Activated naive CD4-positive, alpha-beta T cell treated with anti-CD3 and anti-CD28 coated beads, Interleukin-2, amount 50 U/mL, for 72 hours (primary cell): ENCODE results near the gene WNT6. TPM values are rescaled to one million over a fixed set of nuclear protein-coding genes. Genes with fewer than 3 reads are reported as not detected.

Experiments used
- ATAC-seq, 2 donors: fragments of 150-1000 bp; cut with Tn5 transposase; 2 replicates each; pipeline ENCODE4 v1.10.0; 2021; ENCODE audit warnings: mild to moderate bottlenecking in 2 of 2, moderate library complexity in 2 of 2
- DNase-seq, 2 donors: peaks; one replicate each; pipeline ENCODE4 v3.0.0; 2021 to 2022; ENCODE audit warnings: low spot score in 2 of 2
- H3K27ac Mint-ChIP-seq, 2 donors: one replicate each; pipeline ENCODE4 v1.8.0; 2022; ENCODE audit warnings: mild to moderate bottlenecking in 2 of 2, mixed read lengths in 2 of 2
- H3K36me3 Mint-ChIP-seq, 2 donors: one replicate each; pipeline ENCODE4 v1.8.0; 2022; ENCODE audit warnings: mixed read lengths in 2 of 2
- H3K9me3 Mint-ChIP-seq, 2 donors: one replicate each; pipeline ENCODE4 v1.8.0; 2022; ENCODE audit warnings: mixed read lengths in 2 of 2
- total RNA-seq, 2 donors: library from RNA; stranded (reverse); gene quantifications; one replicate each; pipeline ENCODE4 v1.2.3, GENCODE V29; 2022

Gene WNT6
- total RNA-seq, 2 donors from 2014 or later, result not detected

DNA sequence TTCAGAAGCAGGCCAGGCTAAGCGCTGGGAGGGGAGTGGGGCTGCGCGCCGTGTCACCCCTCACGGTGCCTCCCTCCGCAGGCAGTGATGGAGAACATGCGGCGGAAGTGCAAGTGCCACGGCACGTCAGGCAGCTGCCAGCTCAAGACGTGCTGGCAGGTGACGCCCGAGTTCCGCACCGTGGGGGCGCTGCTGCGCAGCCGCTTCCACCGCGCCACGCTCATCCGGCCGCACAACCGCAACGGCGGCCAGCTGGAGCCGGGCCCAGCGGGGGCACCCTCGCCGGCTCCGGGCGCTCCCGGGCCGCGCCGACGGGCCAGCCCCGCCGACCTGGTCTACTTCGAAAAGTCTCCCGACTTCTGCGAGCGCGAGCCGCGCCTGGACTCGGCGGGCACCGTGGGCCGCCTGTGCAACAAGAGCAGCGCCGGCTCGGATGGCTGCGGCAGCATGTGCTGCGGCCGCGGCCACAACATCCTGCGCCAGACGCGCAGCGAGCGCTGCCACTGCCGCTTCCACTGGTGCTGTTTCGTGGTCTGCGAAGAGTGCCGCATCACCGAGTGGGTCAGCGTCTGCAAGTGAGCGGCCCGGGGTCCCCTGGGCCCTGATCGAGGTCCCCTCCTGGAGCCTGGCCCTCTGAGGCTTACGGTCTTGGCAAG is 33.2 kb downstream of the WNT6 start:
- no peaks in the 10 kb centered on the region for H3K36me3 Mint-ChIP-seq
- no peaks in the 10 kb centered on the region for H3K9me3 Mint-ChIP-seq
- peak overlapping the region; percentile 27 to 80 for H3K27ac Mint-ChIP-seq
- DNase-seq, result peak; percentile 77 to 92
- ATAC-seq, result peak; percentile 61 to 68

DNA sequence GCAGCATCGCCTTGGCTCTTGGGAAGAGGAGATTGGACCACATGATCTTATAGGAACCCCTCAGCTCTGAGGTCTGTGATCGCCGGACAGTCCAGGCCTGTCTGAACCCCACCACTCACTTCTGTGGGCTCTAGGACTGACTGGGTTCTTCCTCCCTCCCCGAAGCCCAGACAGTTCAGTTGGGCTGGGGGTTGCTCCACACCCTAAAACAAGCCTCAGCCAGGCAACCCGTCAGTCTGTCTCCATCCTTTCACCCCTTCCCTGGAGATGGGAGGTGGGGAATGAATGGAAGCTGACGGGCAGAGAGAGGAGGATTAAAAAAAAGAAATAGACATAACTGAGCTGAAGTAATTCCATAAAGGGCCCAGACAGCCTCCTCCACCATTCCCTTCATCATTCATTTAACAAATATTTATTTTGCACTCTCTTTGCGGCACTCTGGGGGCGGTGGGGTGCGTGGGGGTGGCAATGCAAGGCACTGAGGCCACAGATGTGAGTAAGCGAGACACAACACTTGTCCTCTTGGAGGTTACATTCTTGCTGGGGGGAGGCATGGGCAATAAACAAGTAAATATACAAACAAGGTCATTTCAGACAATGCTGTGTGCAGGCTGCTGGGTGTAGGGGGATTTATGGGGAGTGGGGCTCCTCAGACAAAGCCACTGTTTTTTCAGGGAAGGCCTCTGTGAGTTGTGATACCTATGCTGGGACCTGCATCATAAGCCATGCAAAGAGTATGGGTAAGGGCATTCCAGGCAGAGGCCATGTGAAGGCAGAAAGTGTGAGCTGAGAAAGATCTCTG is 33.9 kb downstream of the WNT6 start:
- no peak for ATAC-seq
- DNase-seq, result no peak
- H3K27ac Mint-ChIP-seq, result peak overlapping the region; percentile 27 to 80
- H3K36me3 Mint-ChIP-seq, result no peaks in the 10 kb centered on the region
- H3K9me3 Mint-ChIP-seq, result no peaks in the 10 kb centered on the region

DNA sequence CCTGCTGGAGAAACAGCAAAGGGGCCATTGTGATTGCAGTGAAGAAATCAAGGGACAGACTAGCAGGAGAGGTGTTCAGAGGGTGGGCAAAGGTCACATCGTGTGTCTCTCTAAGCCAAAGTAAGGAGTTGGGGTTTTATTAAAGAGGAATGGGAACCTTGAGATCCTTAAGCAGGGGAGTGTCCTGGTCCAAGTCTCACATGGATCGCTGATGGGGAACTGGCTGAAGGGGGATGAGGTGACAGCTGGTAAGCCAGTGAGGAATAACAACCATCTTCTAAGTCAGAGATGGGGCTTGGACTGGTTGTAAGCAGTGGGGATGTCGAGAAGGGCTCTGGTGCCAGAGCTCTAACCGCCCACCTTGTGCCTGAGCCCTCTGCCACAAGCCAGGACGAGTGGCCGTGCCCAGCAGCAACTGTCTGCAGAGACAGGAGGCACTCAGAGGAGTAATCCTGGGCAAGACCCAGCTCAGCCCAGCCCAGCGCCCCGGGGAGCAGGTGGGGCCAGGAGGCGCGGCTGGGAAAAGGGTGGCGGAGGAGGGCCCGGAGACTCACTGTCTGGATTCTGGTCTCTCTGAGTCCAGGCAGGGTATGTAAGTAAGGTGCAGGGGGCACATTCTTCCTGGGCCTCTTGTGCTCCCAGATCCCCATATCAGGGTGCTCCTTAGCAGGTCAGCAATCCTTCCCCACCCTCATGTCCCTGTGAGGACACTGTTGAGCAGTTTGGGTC is 34.7 kb downstream of the WNT6 start:
- no peak overlapping the region for H3K27ac Mint-ChIP-seq
- no peaks in the 10 kb centered on the region for H3K36me3 Mint-ChIP-seq
- ATAC-seq (no peak), DNase-seq (no peak)
- H3K9me3 Mint-ChIP-seq, result no peaks in the 10 kb centered on the region

DNA sequence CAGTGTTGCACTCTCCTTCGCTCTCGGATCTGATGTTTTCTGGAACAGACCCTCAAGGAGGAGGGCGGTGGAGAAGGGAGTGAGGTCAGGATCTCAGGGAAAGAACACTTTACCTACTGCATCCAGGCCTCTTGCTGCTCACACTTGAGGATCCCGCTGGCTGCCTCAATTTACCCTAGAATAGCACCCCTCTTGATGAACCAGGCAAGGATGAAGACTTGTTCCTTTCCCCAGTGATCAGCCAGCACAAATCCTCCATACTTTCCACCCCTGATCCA is 35.2 kb downstream of the WNT6 start:
- H3K36me3 Mint-ChIP-seq, result no peaks in the 10 kb centered on the region
- ATAC-seq (no peak), DNase-seq (no peak)
- no peaks in the 10 kb centered on the region for H3K9me3 Mint-ChIP-seq
- H3K27ac Mint-ChIP-seq, result no peak overlapping the region

DNA sequence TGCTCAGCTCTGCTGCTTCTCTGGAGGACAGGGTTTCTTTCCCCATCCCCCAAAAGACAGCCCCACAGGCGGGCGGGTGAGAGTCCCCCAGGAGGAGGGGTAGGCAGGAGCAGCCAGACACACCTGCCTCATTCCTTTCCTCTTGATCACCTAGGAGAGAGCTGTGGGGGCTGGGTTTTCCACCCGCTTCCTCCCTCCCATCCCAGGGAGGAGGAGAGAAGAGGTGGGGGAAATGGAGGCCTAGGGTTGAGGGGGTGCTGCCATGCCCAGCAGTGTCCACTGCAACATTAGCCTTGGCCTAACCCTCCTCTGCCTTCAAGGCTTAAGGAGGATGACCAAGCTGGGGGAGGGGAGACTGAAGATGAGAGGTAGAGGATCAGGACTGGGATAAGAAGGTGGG is 35.7 kb downstream of the WNT6 start:
- DNase-seq (no peak), ATAC-seq (no peak)
- Mint-ChIP-seq H3K27ac (no peak overlapping the region), H3K36me3 (no peaks in the 10 kb centered on the region), H3K9me3 (no peaks in the 10 kb centered on the region)

DNA sequence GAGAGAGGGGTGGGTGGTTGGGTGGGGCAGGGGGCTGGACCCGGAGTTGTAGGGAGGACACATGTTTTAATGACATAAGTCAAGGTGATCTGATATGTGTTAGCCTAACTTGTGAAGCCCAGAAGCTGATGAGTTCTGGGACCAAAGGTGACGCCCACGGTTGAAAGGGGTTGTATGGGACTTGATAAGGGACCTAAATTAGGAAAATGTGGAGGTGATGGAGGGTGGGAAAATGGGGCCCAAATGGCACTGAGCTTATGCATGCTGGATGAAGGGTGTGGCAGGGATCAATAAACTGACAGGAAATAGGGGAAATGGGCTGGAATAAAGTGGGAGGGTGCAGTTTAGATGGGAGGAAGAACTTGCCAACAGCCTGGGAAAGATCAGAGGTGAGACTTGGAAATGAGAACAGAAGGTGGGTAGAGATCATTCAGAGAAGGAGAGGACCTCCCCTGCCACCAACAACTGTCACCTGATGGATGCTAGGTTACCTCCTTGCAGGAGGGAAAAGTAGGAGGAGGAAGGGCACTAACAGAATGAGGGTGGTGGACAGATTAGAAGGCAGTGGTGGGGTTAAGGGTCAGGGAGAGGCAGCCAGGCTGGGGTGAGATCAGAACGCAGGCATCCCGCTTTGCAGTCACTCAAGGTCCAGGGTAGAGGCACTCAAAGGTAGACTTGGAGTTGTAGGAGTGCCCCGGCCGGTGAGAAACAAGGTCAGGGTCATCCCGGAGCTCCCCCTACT is 36.3 kb downstream of the WNT6 start:
- no peaks in the 10 kb centered on the region for H3K9me3 Mint-ChIP-seq
- H3K27ac Mint-ChIP-seq, result peak overlapping the region; percentile 27 to 63
- no peaks in the 10 kb centered on the region for H3K36me3 Mint-ChIP-seq
- no peak for DNase-seq
- no peak for ATAC-seq

DNA sequence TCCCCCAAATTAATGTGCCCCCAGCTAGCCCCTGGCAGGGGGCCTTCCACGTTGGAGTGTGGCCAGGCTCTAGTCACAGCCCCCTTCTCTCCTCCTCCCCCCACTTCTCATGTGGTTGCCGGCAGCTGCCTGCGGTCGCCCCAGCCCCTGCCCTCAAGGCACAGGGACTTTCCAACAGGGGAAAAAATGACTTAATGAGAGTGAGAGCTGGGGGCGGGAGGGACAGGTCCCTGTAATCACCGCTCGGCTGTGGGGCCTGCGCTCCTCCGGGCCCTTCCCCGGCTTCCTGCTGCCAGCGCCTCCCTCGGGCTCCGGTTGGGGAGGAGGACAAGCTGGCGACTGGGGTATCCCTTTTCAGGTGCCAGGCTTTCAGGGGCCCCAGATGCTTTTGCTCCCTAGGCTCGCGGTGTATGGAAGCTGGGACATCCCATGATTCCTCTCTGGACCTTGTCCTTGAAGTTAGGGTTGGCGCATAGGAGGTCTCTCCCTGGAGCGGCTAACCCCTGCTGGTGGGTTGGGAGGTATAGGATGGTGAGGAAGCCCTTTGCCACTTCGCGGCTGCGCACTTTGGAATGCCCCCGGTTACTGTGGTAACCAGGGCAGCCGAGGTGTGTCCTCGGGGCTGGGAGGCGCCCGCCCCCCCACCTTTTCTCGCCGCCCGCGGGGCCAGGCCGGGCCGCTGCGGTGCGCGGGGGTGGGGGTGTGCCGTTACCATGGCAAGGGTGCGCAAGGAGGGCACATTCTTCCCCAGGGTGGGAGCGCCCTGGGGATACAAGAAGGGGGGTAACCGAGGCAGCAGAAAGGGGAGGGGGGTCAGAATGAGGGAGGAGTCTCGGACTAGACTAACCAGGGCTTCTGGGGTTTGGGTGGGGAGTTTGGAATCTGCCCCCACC is 37.1 kb downstream of the WNT6 start:
- Mint-ChIP-seq H3K36me3 (no peaks in the 10 kb centered on the region), H3K9me3 (no peaks in the 10 kb centered on the region), H3K27ac (peak overlapping the region; percentile 27 to 63)
- peak; percentile 86 to 91 for DNase-seq
- ATAC-seq, result peak; percentile 79 to 82

DNA sequence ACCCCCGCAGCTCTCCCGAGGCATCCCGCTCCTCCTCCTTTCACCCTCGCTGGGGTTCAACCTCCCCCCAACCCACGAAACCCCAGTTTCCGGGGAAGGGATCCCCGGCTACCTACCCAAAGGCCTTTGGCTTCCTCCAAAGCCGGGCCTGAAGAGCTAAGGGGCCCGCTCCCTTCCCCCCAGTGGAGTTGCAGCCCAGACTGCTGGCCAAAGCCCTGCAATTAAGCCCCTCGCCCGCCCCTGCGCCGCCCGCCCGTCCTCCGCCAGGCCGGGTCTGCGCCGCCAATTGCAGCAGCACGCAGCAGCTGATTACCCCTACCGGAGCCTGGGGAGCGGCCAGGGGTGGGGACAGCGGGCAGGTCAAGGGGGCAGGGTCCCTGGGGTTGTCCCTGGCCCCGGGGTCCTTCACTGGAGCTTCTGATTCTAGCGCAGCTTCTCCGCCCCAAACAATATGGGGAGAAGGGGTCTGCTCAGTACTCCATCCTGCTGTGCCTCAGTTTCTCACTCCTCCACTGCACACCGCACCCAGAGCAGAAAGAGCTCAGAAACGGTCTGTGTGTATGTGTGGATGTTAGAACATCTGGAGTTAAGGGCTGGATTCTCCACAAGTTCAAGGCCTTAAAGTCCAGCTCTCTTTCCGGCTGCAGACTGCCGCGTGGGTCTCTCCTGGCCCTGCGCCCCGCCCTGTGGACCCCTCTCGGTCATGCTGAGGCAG is 37.9 kb downstream of the WNT6 start:
- no peak for DNase-seq
- peak in 1 of 2 donors; percentile 3 for ATAC-seq
- Mint-ChIP-seq H3K27ac (no peak overlapping the region), H3K36me3 (no peaks in the 10 kb centered on the region), H3K9me3 (no peaks in the 10 kb centered on the region)

DNA sequence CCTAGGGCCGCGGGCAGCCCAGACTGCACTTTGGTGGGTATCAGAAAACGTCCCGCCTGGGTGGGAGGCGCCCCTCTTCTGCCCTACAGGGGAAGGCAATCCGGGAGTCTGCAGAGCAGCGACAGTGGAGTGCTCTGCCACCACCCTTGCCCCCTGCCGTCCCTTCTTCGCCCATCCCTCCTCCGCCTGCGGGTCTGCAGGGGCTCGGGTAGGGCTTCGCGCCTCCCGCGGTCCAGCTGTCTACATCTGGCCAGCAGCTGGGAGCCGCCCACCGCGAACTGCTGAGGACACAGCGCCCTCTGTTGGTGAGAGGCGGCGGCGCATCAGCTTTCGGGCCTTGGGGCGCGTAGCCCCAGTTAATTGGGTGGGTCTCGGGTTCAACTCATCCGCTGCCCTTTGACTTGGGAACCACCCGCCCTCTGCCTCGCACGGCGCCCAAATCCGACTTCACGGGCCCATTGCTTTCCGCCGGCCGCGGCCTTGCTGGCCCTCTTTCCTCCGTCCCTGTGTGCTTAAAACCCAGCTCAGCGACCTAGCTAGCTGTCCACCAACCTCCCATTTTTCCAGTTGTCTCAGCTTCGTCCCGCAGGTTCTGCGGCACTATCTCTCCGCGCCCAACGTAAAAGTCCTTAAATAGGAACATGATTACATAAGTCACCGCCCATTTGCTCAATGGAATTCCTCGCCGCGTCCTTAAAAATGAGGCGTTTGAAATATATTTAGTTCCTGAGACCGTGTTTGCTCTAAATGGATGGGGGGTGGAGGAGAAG is 38.7 kb downstream of the WNT6 start:
- ATAC-seq (peak; percentile 11 to 32), DNase-seq (peak; percentile 80 to 93)
- Mint-ChIP-seq H3K9me3 (no peaks in the 10 kb centered on the region), H3K36me3 (no peaks in the 10 kb centered on the region), H3K27ac (no peak overlapping the region)

DNA sequence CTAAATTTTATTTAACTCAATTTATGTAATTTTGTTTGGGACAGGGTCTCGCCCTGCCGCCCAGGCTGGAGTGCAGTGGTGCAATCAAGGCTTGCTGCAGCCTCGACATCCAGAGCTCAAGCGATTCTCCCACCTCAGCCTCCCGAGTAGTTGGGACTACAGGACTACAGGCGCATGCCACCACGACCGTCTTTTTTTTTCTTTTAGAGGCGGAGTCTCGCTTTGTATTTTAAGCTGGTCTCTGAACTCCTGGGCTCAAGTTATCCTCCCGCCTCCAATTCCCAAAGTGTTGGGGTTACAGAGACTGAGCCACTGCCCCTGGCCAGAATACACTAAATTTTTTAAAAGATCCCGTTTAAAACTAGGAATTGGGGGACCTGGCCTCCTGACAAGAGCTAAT is 39.5 kb downstream of the WNT6 start:
- Mint-ChIP-seq H3K36me3 (no peaks in the 10 kb centered on the region), H3K27ac (no peak overlapping the region), H3K9me3 (no peaks in the 10 kb centered on the region)
- DNase-seq, result no peak
- ATAC-seq, result no peak

DNA sequence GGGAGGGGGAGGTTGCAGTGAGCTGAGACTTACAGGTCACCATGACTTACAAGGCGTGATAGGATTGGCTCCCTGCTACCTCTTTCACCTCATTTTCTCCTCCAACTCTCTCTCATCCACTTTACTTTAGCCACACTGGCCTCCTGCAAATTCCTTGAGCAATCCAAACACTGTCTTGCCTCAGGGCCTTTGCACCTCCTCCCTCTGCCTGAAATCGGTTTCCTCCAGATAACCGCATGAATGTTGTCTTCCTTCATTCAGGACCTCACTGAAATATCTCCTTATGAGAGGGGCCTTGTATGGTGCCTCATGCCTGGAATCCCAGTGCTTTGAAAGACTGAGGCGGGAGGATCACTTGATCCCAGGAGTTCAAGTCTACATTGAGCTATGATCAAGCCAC is 42.8 kb downstream of the WNT6 start:
- Mint-ChIP-seq H3K9me3 (no peaks in the 10 kb centered on the region), H3K36me3 (no peaks in the 10 kb centered on the region), H3K27ac (no peak overlapping the region)
- DNase-seq (no peak), ATAC-seq (no peak)

DNA sequence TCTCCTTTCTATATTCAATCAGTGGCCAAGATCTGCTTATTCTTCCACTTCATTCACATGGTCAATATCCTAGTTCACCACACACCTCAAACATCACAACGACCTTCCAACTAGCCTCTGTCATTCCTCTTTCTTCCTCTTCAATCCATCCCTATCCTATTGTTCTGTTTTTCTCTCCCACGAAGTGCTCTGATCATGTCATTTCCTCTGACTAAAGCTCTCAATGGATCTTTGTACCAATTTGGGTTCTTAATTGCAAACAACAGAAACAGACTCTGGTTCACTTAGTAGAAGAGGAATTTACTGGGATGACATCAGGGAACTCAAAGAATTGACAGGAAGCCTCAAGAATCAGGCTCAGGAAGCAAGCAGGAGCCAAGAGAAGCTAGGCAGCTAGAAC is 44.6 kb downstream of the WNT6 start:
- Mint-ChIP-seq H3K27ac (no peak overlapping the region), H3K36me3 (no peaks in the 10 kb centered on the region), H3K9me3 (no peaks in the 10 kb centered on the region)
- ATAC-seq, result no peak
- DNase-seq, result no peak

DNA sequence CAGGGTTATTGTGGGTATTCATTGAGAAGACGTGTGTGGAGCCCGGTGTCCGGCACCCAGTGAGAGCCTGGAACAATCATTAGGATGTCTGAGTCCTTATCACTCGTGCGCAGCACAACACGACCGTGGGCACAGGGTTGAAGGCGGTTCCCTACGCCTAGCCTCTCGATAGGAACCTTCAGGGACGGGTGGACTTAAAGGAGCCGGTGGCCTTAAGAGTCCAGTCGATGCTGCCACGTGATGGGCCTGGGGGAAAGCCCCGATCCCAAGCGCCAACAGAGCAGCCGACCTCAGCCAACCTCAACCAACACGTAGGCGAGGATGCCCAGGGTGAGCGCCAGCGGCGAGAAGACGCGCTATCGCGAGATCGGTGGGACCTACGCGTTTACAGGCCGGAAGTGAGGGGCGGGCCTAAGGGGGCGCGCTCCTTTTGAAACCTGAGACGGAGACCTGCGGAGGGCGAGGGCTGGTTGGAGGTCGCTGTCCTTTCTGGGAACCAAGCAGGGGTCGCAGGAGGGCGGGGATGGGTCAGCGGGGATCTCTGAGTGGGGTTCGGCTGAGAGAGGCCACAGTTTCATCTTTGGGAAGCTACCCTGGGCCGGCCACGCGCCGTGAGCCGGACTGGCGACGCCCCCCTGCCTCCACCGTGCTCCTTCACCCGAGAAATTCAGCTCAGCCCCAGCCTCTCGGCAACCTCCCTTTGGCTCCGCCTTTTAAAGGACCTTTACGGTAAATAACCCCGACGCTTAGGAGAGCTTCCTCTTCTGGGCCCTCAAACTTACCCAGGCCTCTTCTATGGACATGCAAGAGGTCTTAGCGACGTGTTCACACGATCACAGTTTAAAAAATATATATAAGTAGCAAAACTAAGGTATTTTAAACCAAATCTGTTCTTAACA is 49.4 kb downstream of the WNT6 start:
- Mint-ChIP-seq H3K27ac (peak overlapping the region; percentile 70 to 92), H3K36me3 (no peaks in the 10 kb centered on the region), H3K9me3 (no peaks in the 10 kb centered on the region)
- ATAC-seq, result peak; percentile 97 to 99
- peak; percentile 93 for DNase-seq

DNA sequence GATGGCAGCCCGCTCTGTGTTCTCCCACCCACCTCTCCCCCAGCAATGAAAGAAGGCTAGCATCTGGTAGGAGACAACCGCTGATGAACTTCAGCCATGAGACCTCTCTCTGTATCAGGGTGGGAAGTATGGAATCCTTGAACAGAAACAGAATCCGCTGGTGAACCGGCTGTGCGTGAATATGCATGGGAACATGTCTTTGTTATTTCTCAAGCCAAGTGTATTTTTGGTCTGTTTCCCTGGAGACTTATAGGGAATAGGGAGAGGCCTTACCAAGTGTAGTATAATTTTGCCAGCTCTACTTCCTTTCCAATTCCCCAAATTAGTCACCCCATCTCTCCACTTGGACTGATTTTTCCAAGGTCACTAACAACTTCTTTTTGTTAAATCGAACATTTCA is 51.1 kb downstream of the WNT6 start:
- ATAC-seq (no peak), DNase-seq (no peak)
- no peak overlapping the region for H3K27ac Mint-ChIP-seq
- H3K9me3 Mint-ChIP-seq, result no peaks in the 10 kb centered on the region
- H3K36me3 Mint-ChIP-seq, result no peaks in the 10 kb centered on the region
